Erythroblast (primary cell): Measurements from ENCODE around the gene CKB.

Experiments
- GATA1 ChIP-seq: IDR thresholded peaks from 2 replicates; pipeline ENCODE4 v1.6.1; 2011; ENCODE audit warnings: low read depth, mild to moderate bottlenecking, control low read depth, low read length, moderate library complexity
- POLR2A ChIP-seq: IDR thresholded peaks from 2 replicates; pipeline ENCODE4 v1.6.1; 2011; ENCODE audit warnings: mild to moderate bottlenecking, low read length

DNA sequence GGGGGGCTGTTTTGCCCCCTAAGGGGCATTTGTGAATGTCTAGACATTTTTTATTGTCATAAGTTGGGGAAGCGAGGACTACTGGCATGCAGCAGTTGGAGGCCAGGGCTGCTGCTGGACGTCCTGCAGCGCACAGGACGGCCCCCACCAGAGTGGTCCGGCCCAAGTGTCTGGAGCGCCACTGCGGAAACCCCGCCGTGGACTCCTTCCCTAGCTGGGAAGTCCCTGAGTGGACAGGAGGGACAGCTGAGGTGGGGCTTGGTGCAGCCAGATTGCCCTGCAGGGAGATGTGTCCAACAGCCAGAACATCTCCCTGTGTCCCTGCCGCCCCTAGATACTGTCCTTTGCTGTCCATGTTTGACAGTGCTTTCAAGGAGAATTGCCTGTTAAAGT is 5.5 kb downstream of the CKB start:
- TF ChIP-seq POLR2A (no peak), GATA1 (no peak)
